Prostate gland (tissue), 2 donors: ENCODE results near the gene CNMD. TPM values are rescaled to one million over a fixed set of nuclear protein-coding genes. Genes with fewer than 3 reads are reported as not detected.
"Not testable (repeated sequence)": the region's sequence is repeated elsewhere in the genome, so short reads cannot be mapped to it uniquely, and the experiment has no call there.

Experiments
- DNase-seq: peaks from one replicate; pipeline ENCODE4 v3.0.0-alpha.2; 2019; ENCODE audit warnings: low spot score
- H3K27ac ChIP-seq, 2 donors: fragments of 200-600 bp; sonication (generic); 2 replicates each; pipeline ENCODE4 v1.5.1; 2017 to 2019
- H3K27me3 ChIP-seq: fragments of 200-600 bp; sonication (generic); replicated peaks from 2 replicates; pipeline ENCODE4 v1.5.1; 2019; ENCODE audit not compliant: insufficient read depth
- H3K36me3 ChIP-seq, 2 donors: fragments of 200-600 bp; sonication (generic); 1 replicate in 1 of 2; 2 replicates in 1 of 2; pipeline versions ENCODE4 v1.5.1 to v1.8.1; 2017 to 2019
- H3K4me1 ChIP-seq: fragments of 200-600 bp; sonication (generic); replicated peaks from 2 replicates; pipeline ENCODE4 v1.5.1; 2019
- H3K4me3 ChIP-seq, 2 donors: fragments of 200-600 bp; sonication (generic); 2 replicates each; pipeline ENCODE4 v1.5.1; 2017 to 2019
- H3K9me3 ChIP-seq: fragments of 200-600 bp; sonication (generic); 2 replicates; pipeline ENCODE4 v1.5.1; 2017
- CTCF ChIP-seq, 4 experiments: fragments of 200-600 bp in 2 of 4; fragments of 450-650 bp in 2 of 4; sonication (generic) in 2 of 4; IDR thresholded peaks; 1 replicate in 3 of 4; 2 replicates in 1 of 4; pipeline ENCODE4 v1.5.1; 2016 to 2019; ENCODE audit warnings: antibody characterized with exemption in 4 of 4, mild to moderate bottlenecking in 2 of 4, moderate library complexity in 2 of 4
- POLR2A ChIP-seq: fragments of 450-650 bp; IDR thresholded peaks from one replicate; pipeline ENCODE4 v1.6.1; 2016; ENCODE audit warnings: antibody characterized with exemption, mild to moderate bottlenecking
- POLR2AphosphoS5 ChIP-seq: sonication (generic); formaldehyde crosslinking; IDR thresholded peaks from one replicate; pipeline ENCODE4 v1.6.1; 2017; ENCODE audit warnings: antibody characterized with exemption
- WGBS: methylation state at CpG from one replicate; pipeline ENCODE4 v1.1.5; 2018; 5-methylcytosine and 5-hydroxymethylcytosine counted together
- intact Hi-C: fragments of 100-400 bp; cut with DNase I; formaldehyde crosslinking; loops from one replicate; pipeline ENCODE4 v1.14.2; 2022
- total RNA-seq, 2 donors: library from RNA; depleted of rRNA; stranded (reverse); fragments of >200 nt; gene quantifications; one replicate each; pipeline ENCODE4 v1.1.0, GENCODE V29; 2016

Gene CNMD
- total RNA-seq, 2 donors from 2014 or later: 5.6 TPM; not detected in 1

GRCh38 chr13:52686376-52686775 lies 53.2 kb downstream of the CNMD start:
- no peak overlapping the region for H3K4me3 ChIP-seq
- no peaks in the 10 kb centered on the region for H3K36me3 ChIP-seq
- no peak for DNase-seq
- H3K9me3 ChIP-seq: no peaks in the 10 kb centered on the region
- TF ChIP-seq CTCF (IDR thresholded peaks at IDR 0.05): no peak
- no peak for TF ChIP-seq POLR2AphosphoS5
- TF ChIP-seq POLR2A: no peak
- H3K27me3 ChIP-seq: no peaks in the 10 kb centered on the region
- WGBS: 98% methylated on average over 4 of the region's 4 CpGs
- intact Hi-C loops: no loop called here
- H3K27ac ChIP-seq: no peak overlapping the region
- H3K4me1 ChIP-seq: no peaks in the 10 kb centered on the region

GRCh38 chr13:52685806-52686205 lies 53.8 kb downstream of the CNMD start:
- intact Hi-C loops, H3K4me3 ChIP-seq, DNase-seq, H3K27me3 ChIP-seq, H3K9me3 ChIP-seq, H3K27ac ChIP-seq, H3K4me1 ChIP-seq, H3K36me3 ChIP-seq: not testable (repeated sequence)
- 87% methylated on average over 9 of the region's 9 CpGs for WGBS

GRCh38 chr13:52677823-52678222 lies 61.8 kb downstream of the CNMD start:
- no peak overlapping the region for H3K4me3 ChIP-seq
- 97% methylated on average over 1 of the region's 1 CpG for WGBS
- no peak for DNase-seq
- H3K9me3 ChIP-seq: no peaks in the 10 kb centered on the region
- H3K27ac ChIP-seq: no peak overlapping the region
- no peaks in the 10 kb centered on the region for H3K36me3 ChIP-seq
- H3K4me1 ChIP-seq: no peaks in the 10 kb centered on the region
- no peaks in the 10 kb centered on the region for H3K27me3 ChIP-seq
- intact Hi-C loops: no loop called here
- TF ChIP-seq CTCF (IDR thresholded peaks at IDR 0.05) (no peak), POLR2A (no peak), POLR2AphosphoS5 (no peak)

GRCh38 chr13:52673465-52673864 lies 66.2 kb downstream of the CNMD start:
- Histone ChIP-seq H3K4me3 (no peak overlapping the region), H3K9me3 (no peaks in the 10 kb centered on the region), H3K27me3 (no peaks in the 10 kb centered on the region), H3K36me3 (no peaks in the 10 kb centered on the region), H3K4me1 (no peaks in the 10 kb centered on the region), H3K27ac (no peak overlapping the region)
- TF ChIP-seq CTCF (IDR thresholded peaks at IDR 0.05): no peak
- TF ChIP-seq POLR2AphosphoS5: no peak
- TF ChIP-seq POLR2A: no peak
- intact Hi-C loops: no loop called here
- 62% methylated on average over 1 of the region's 1 CpG for WGBS
- no peak for DNase-seq

- DNase-seq: no peak
- Histone ChIP-seq H3K4me1 (no peaks in the 10 kb centered on the region), H3K9me3 (no peaks in the 10 kb centered on the region), H3K4me3 (no peak overlapping the region), H3K27me3 (no peaks in the 10 kb centered on the region), H3K36me3 (no peaks in the 10 kb centered on the region), H3K27ac (no peak overlapping the region)
- intact Hi-C loops: no loop called here
- 96% methylated on average over 8 of the region's 8 CpGs for WGBS
- TF ChIP-seq CTCF (IDR thresholded peaks at IDR 0.05) (no peak), POLR2AphosphoS5 (no peak), POLR2A (no peak)
These were observed 68.9 kb downstream of the CNMD start for GRCh38 chr13:52670726-52671125.

GRCh38 chr13:52669677-52670076 lies 69.9 kb downstream of the CNMD start:
- DNase-seq: no peak
- H3K4me1 ChIP-seq: no peaks in the 10 kb centered on the region
- H3K9me3 ChIP-seq: no peaks in the 10 kb centered on the region
- 71% methylated on average over 2 of the region's 2 CpGs for WGBS
- no peaks in the 10 kb centered on the region for H3K27me3 ChIP-seq
- intact Hi-C loops: no loop called here
- H3K4me3 ChIP-seq: no peak overlapping the region
- no peak for TF ChIP-seq POLR2A
- TF ChIP-seq CTCF (IDR thresholded peaks at IDR 0.05): no peak
- TF ChIP-seq POLR2AphosphoS5: no peak
- no peak overlapping the region for H3K27ac ChIP-seq
- no peaks in the 10 kb centered on the region for H3K36me3 ChIP-seq
